Glomerular visceral epithelial cell (primary cell): Measurements from ENCODE around the gene DHRS1.
A peak's percentile ranks its signal among the peaks of the same experiment; 100 is the strongest.

Source experiments
- DNase-seq: peaks from one replicate; pipeline ENCODE4 v3.0.0-alpha.2; 2016; ENCODE audit errors: extremely low spot score

The DHRS1 gene

GRCh38 chr14:24309538-24310264, 10.1 kb upstream of the DHRS1 start, which contains the start of gene LTB4R2:
LTB4R2 (plus strand) TSS chr14:24310140; CDS start chr14:24310665, 525 bp downstream.
- DNase-seq: no peak

GRCh38 chr14:24308342-24309124, 9.0 kb upstream of the DHRS1 start:
- DNase-seq: no peak

- peak; percentile 71 for DNase-seq
Measured at GRCh38 chr14:24307575-24308341, 8.2 kb upstream of the DHRS1 start, which contains the start of gene CIDEB. CIDEB (minus strand) TSS chr14:24307977; CDS start chr14:24307858, 119 bp downstream.

GRCh38 chr14:24307156-24307574, 7.6 kb upstream of the DHRS1 start:
- no peak for DNase-seq

GRCh38 chr14:24304019-24304387, 4.4 kb upstream of the DHRS1 start:
- no peak for DNase-seq

- no peak for DNase-seq
Measured at GRCh38 chr14:24300326-24300980, 873 bp upstream of the DHRS1 start.

GRCh38 chr14:24298892-24299254, 707 bp downstream of the DHRS1 start:
- peak; percentile 66 for DNase-seq

- peak; percentile 49 for DNase-seq
Measured at GRCh38 chr14:24297190-24297964, 2.2 kb downstream of the DHRS1 start.

GRCh38 chr14:24296341-24297157, 3.0 kb downstream of the DHRS1 start:
- peak; percentile 88 for DNase-seq

- no peak for DNase-seq
Measured at GRCh38 chr14:24293525-24293924, 6.1 kb downstream of the DHRS1 start.

GRCh38 chr14:24292118-24292807, 7.3 kb downstream of the DHRS1 start:
- no peak for DNase-seq

GRCh38 chr14:24291446-24292117, 8.0 kb downstream of the DHRS1 start:
- no peak for DNase-seq

- DNase-seq: no peak
Measured at GRCh38 chr14:24290746-24291145, 8.8 kb downstream of the DHRS1 start.

- no peak for DNase-seq
Measured at GRCh38 chr14:24289649-24290280, 9.8 kb downstream of the DHRS1 start.

- DNase-seq: no peak
Measured at GRCh38 chr14:24286996-24287395, 12.6 kb downstream of the DHRS1 start.

- no peak for DNase-seq
Measured at GRCh38 chr14:24285351-24285750, 14.2 kb downstream of the DHRS1 start.

GRCh38 chr14:24284501-24285035, 15.0 kb downstream of the DHRS1 start:
- DNase-seq: no peak

- no peak for DNase-seq
Measured at GRCh38 chr14:24283796-24284460, 15.7 kb downstream of the DHRS1 start.
